ENCODE measurements around the gene ZNF331. TPM values are rescaled to one million over a fixed set of nuclear protein-coding genes. Genes with fewer than 3 reads are reported as not detected.
"Not testable (repeated sequence)": the region's sequence is repeated elsewhere in the genome, so short reads cannot be mapped to it uniquely, and the experiment has no call there.

Gene ZNF331
- 22.4 TPM for polyA plus RNA-seq (2013, experiment 1 of 2)
- polyA plus RNA-seq (2013, experiment 2 of 2): 23.2 TPM

- no peak within 1 kb of the TSS for H3K27ac ChIP-seq (replicated peaks; ENCODE audit: low read length)
Measured at GRCh38 chr19:53537521-53538377, at the start of gene ZNF331. Gene ZNF331 (plus strand): TSS chr19:53538145. CDS start chr19:53569377, 31,232 bp downstream.

GRCh38 chr19:53492153-53492552 is 45.8 kb upstream of the ZNF331 start:
- no peak overlapping the region for H2BK12ac ChIP-seq (ENCODE audit: low read length)
- no peak overlapping the region for H2AK5ac ChIP-seq (ENCODE audit: low read depth, low read length)
- no CpG with 5 or more reads among the region's 5 CpGs for WGBS, 2 donors (ENCODE audit: extremely low coverage in 2 of 2, insufficient read length in 2 of 2, insufficient replicate concordance in 1 of 2)
- peaks cover 23 to 77% of the 10 kb centered on the region in 2 donors for H3K9me3 ChIP-seq (replicated peaks in 1 of 2; ENCODE audit: control insufficient read depth in 2 of 2, insufficient read depth in 1 of 2, low read depth in 1 of 2, low read length in 2 of 2)
- H2BK120ac ChIP-seq (ENCODE audit: low read depth, low read length): no peak overlapping the region
- H3K79me1 ChIP-seq (ENCODE audit: low read depth, low read length): no peaks in the 10 kb centered on the region
- H3K4ac ChIP-seq (ENCODE audit: low read length): no peak overlapping the region
- no peaks in the 10 kb centered on the region for H3K4me1 ChIP-seq (ENCODE audit: control insufficient read depth in 2 of 2, insufficient read depth in 1 of 2, low read depth in 1 of 2, low read length in 2 of 2)
- no peak overlapping the region for H2AFZ ChIP-seq (ENCODE audit: low read length)
- H3K4me2 ChIP-seq (ENCODE audit: insufficient read depth, low read length, poor library complexity, severe bottlenecking): no peak overlapping the region
- no peak overlapping the region for H3K23ac ChIP-seq (ENCODE audit: low read depth, low read length, poor library complexity)
- H3K36me3 ChIP-seq (replicated peaks in 1 of 2; ENCODE audit: control insufficient read depth in 2 of 2, insufficient read depth in 2 of 2, low read length in 2 of 2): peaks cover 31 to 73% of the 10 kb centered on the region in 2 donors
- no peaks in the 10 kb centered on the region for H3K27me3 ChIP-seq (ENCODE audit: control insufficient read depth in 3 of 3, insufficient read depth in 3 of 3, low read depth in 1 of 3, low read length in 3 of 3)
- no peak overlapping the region for H3K9ac ChIP-seq (ENCODE audit: low read depth, low read length, poor library complexity)
- H4K91ac ChIP-seq (ENCODE audit: low read depth, low read length, poor library complexity): no peak overlapping the region
- H4K8ac ChIP-seq (ENCODE audit: low read depth, low read length): no peak overlapping the region
- no peak overlapping the region for H3K27ac ChIP-seq (replicated peaks; ENCODE audit: low read length)
- H2BK5ac ChIP-seq (ENCODE audit: low read length): no peak overlapping the region
- no peak overlapping the region for H3K4me3 ChIP-seq (ENCODE audit: low read length in 2 of 2)
- H3K18ac ChIP-seq (ENCODE audit: low read length): no peak overlapping the region
- H2BK15ac ChIP-seq (ENCODE audit: low read length): no peak overlapping the region
- no peak for DNase-seq (ENCODE audit: low spot score)
- no peak overlapping the region for H3K14ac ChIP-seq (ENCODE audit: low read length)

More at GRCh38 chr19:53537521-53538377, at the start of gene ZNF331:
- WGBS, 2 donors (ENCODE audit: extremely low coverage in 2 of 2, insufficient read length in 2 of 2, insufficient replicate concordance in 1 of 2): no CpG with 5 or more reads among the region's 81 CpGs
- peak within 1 kb of the TSS; percentile 6 for H2AK5ac ChIP-seq (ENCODE audit: low read depth, low read length)
- H3K9ac ChIP-seq (ENCODE audit: low read depth, low read length, poor library complexity): peak within 1 kb of the TSS; percentile 97
- H3K4me3 ChIP-seq (ENCODE audit: low read length in 2 of 2): peak within 1 kb of the TSS; percentile 61 to 95
- H3K9me3 ChIP-seq (replicated peaks in 1 of 2; ENCODE audit: control insufficient read depth in 2 of 2, insufficient read depth in 1 of 2, low read depth in 1 of 2, low read length in 2 of 2): no peaks in the 10 kb centered on the region
- no peak within 1 kb of the TSS for H2BK15ac ChIP-seq (ENCODE audit: low read length)
- H3K14ac ChIP-seq (ENCODE audit: low read length): peak within 1 kb of the TSS; percentile 87
- H3K79me1 ChIP-seq (ENCODE audit: low read depth, low read length): peaks cover 4% of the 10 kb centered on the region
- H3K36me3 ChIP-seq (replicated peaks in 1 of 2; ENCODE audit: control insufficient read depth in 2 of 2, insufficient read depth in 2 of 2, low read length in 2 of 2): peaks cover 8 to 39% of the 10 kb centered on the region in 2 donors
- peak within 1 kb of the TSS; percentile 70 for H2BK120ac ChIP-seq (ENCODE audit: low read depth, low read length)
- H3K18ac ChIP-seq (ENCODE audit: low read length): peak within 1 kb of the TSS; percentile 96
- H3K4me2 ChIP-seq (ENCODE audit: insufficient read depth, low read length, poor library complexity, severe bottlenecking): peak within 1 kb of the TSS; percentile 60
- peak within 1 kb of the TSS; percentile 66 for H2BK5ac ChIP-seq (ENCODE audit: low read length)
- peaks cover 0 to 2% of the 10 kb centered on the region in 2 donors for H3K4me1 ChIP-seq (ENCODE audit: control insufficient read depth in 2 of 2, insufficient read depth in 1 of 2, low read depth in 1 of 2, low read length in 2 of 2)
- H3K23ac ChIP-seq (ENCODE audit: low read depth, low read length, poor library complexity): peak within 1 kb of the TSS; percentile 99
- no peak within 1 kb of the TSS for H3K4ac ChIP-seq (ENCODE audit: low read length)
- no peaks in the 10 kb centered on the region for H3K27me3 ChIP-seq (ENCODE audit: control insufficient read depth in 3 of 3, insufficient read depth in 3 of 3, low read depth in 1 of 3, low read length in 3 of 3)
- H4K8ac ChIP-seq (ENCODE audit: low read depth, low read length): peak within 1 kb of the TSS; percentile 78
- DNase-seq (ENCODE audit: low spot score): peak; percentile 56
- H4K91ac ChIP-seq (ENCODE audit: low read depth, low read length, poor library complexity): peak within 1 kb of the TSS; percentile 22
- H2BK12ac ChIP-seq (ENCODE audit: low read length): peak within 1 kb of the TSS; percentile 94
- H2AFZ ChIP-seq (ENCODE audit: low read length): peak within 1 kb of the TSS; percentile 93

GRCh38 chr19:53497311-53498023 is 40.5 kb upstream of the ZNF331 start:
- H3K14ac ChIP-seq (ENCODE audit: low read length); H3K9ac ChIP-seq (ENCODE audit: low read depth, low read length, poor library complexity); H3K18ac ChIP-seq (ENCODE audit: low read length); H2BK12ac ChIP-seq (ENCODE audit: low read length); DNase-seq (ENCODE audit: low spot score); H3K4ac ChIP-seq (ENCODE audit: low read length); H3K27me3 ChIP-seq (ENCODE audit: control insufficient read depth in 3 of 3, insufficient read depth in 3 of 3, low read depth in 1 of 3, low read length in 3 of 3); H3K4me2 ChIP-seq (ENCODE audit: insufficient read depth, low read length, poor library complexity, severe bottlenecking); H3K27ac ChIP-seq (replicated peaks; ENCODE audit: low read length); H2AK5ac ChIP-seq (ENCODE audit: low read depth, low read length); H3K23ac ChIP-seq (ENCODE audit: low read depth, low read length, poor library complexity); H3K4me3 ChIP-seq (ENCODE audit: low read length in 2 of 2); H3K4me1 ChIP-seq (ENCODE audit: control insufficient read depth in 2 of 2, insufficient read depth in 1 of 2, low read depth in 1 of 2, low read length in 2 of 2); H2BK15ac ChIP-seq (ENCODE audit: low read length); H4K8ac ChIP-seq (ENCODE audit: low read depth, low read length); H3K79me1 ChIP-seq (ENCODE audit: low read depth, low read length); H2BK120ac ChIP-seq (ENCODE audit: low read depth, low read length); H4K91ac ChIP-seq (ENCODE audit: low read depth, low read length, poor library complexity); H2BK5ac ChIP-seq (ENCODE audit: low read length): not testable (repeated sequence)
- H2AFZ ChIP-seq (ENCODE audit: low read length): peak overlapping the region; percentile 36
- peaks cover 3 to 25% of the 10 kb centered on the region in 2 donors for H3K9me3 ChIP-seq (replicated peaks in 1 of 2; ENCODE audit: control insufficient read depth in 2 of 2, insufficient read depth in 1 of 2, low read depth in 1 of 2, low read length in 2 of 2)
- no CpG with 5 or more reads among the region's 11 CpGs for WGBS, 2 donors (ENCODE audit: extremely low coverage in 2 of 2, insufficient read length in 2 of 2, insufficient replicate concordance in 1 of 2)
- H3K36me3 ChIP-seq (replicated peaks in 1 of 2; ENCODE audit: control insufficient read depth in 2 of 2, insufficient read depth in 2 of 2, low read length in 2 of 2): peaks cover under 1 to 23% of the 10 kb centered on the region in 2 donors

DNA sequence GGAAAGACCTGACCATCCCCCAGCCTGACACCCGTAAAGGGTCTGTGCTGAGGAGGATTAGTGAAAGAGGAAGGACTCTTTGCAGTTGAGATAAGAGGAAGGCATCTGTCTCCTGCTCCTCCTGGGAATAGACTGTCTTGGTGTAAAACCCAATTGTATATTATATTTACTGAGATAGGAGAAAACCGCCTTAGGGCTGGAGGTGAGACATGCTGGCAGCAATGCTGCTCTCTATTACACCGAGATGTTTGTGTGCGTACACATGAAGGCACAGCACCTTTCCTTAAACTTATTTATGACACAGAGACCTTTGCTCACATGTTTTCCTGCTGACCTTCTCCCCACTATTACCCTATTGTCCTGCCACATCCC is 39.9 kb upstream of the ZNF331 start:
- H3K18ac ChIP-seq (ENCODE audit: low read length); H3K27me3 ChIP-seq (ENCODE audit: control insufficient read depth in 3 of 3, insufficient read depth in 3 of 3, low read depth in 1 of 3, low read length in 3 of 3); H3K4me3 ChIP-seq (ENCODE audit: low read length in 2 of 2); H4K91ac ChIP-seq (ENCODE audit: low read depth, low read length, poor library complexity); H3K4me2 ChIP-seq (ENCODE audit: insufficient read depth, low read length, poor library complexity, severe bottlenecking); H2BK5ac ChIP-seq (ENCODE audit: low read length); H3K23ac ChIP-seq (ENCODE audit: low read depth, low read length, poor library complexity); H3K79me1 ChIP-seq (ENCODE audit: low read depth, low read length); H3K27ac ChIP-seq (replicated peaks; ENCODE audit: low read length); H2AK5ac ChIP-seq (ENCODE audit: low read depth, low read length); H2BK15ac ChIP-seq (ENCODE audit: low read length); H2BK12ac ChIP-seq (ENCODE audit: low read length); H3K4ac ChIP-seq (ENCODE audit: low read length); H2BK120ac ChIP-seq (ENCODE audit: low read depth, low read length); H3K14ac ChIP-seq (ENCODE audit: low read length); DNase-seq (ENCODE audit: low spot score); H3K4me1 ChIP-seq (ENCODE audit: control insufficient read depth in 2 of 2, insufficient read depth in 1 of 2, low read depth in 1 of 2, low read length in 2 of 2); H4K8ac ChIP-seq (ENCODE audit: low read depth, low read length); H3K9ac ChIP-seq (ENCODE audit: low read depth, low read length, poor library complexity): not testable (repeated sequence)
- peak overlapping the region; percentile 36 for H2AFZ ChIP-seq (ENCODE audit: low read length)
- H3K9me3 ChIP-seq (replicated peaks in 1 of 2; ENCODE audit: control insufficient read depth in 2 of 2, insufficient read depth in 1 of 2, low read depth in 1 of 2, low read length in 2 of 2): peaks cover 3 to 20% of the 10 kb centered on the region in 2 donors
- H3K36me3 ChIP-seq (replicated peaks in 1 of 2; ENCODE audit: control insufficient read depth in 2 of 2, insufficient read depth in 2 of 2, low read length in 2 of 2): peaks cover 0 to 17% of the 10 kb centered on the region in 2 donors
- no CpG with 5 or more reads among the region's 4 CpGs for WGBS, 2 donors (ENCODE audit: extremely low coverage in 2 of 2, insufficient read length in 2 of 2, insufficient replicate concordance in 1 of 2)
